Fibroblast of skin of scalp (primary cell): ENCODE results near the gene UBE2J2.
A peak's percentile ranks its signal among the peaks of the same experiment; 100 is the strongest.

Experiments used
- DNase-seq: peaks from one replicate; pipeline ENCODE4 v3.0.0-alpha.2; 2013

The UBE2J2 gene

DNA sequence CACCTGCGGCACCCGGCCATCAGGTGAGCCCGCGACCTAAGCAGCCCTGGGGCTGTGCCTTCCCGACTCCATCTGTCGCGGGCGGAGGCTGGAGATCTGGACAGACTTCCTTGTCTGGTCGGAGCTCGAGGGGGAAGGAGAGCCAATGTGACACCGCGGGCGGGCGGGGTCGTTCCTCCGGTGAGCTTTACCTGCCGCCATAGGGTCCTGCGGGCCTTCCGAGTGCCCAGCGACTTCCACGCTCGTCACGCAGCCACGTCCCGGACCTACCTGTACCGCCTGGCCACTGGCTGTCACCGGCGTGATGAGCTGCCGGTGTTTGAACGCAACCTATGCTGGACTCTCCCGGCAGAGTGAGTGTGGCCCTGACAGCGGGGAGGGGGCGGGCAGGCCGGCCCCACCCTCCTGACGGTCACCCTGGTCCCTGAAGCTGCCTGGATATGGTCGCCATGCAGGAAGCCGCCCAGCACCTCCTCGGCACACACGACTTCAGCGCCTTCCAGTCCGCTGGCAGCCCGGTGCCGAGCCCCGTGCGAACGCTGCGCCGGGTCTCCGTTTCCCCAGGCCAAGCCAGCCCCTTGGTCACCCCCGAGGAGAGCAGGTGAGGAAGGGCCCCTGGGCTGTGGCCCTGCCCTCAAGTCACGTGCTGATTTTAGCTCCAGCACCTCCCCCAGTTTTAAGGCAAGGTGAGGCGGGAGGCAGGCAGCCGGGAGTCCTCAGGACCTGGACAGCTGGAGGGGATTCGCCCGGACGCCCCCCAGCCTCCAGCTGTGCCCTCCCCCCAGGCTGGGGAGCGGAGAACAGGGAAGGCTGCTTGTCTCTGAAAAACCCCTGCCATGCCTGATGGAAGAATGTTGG, 35.8 kb upstream of the UBE2J2 start:
- DNase-seq: no peak

DNA sequence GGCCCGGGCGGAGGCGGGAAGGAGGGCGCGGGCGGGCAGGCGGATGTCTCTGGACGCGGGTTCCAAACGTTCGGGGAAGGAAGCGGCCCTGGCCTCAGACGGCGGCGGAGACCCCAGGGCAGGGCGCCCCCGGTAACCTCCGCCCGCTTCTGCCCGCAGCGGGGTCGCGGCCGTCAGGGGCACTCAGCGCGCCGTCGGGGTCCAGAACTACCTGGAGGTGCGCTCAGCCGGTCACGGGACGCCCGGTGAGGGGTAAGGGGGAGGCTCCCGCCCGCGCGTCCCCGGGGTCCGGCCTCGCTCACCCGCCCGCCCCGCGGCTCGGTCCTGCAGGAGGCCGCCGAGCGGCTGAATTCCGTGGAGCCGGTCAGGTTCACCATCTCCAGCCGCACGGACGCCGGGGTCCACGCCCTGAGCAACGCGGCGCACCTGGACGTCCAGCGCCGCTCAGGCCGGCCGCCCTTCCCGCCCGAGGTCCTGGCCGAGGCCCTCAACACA, 35.1 kb upstream of the UBE2J2 start:
- DNase-seq: no peak

DNA sequence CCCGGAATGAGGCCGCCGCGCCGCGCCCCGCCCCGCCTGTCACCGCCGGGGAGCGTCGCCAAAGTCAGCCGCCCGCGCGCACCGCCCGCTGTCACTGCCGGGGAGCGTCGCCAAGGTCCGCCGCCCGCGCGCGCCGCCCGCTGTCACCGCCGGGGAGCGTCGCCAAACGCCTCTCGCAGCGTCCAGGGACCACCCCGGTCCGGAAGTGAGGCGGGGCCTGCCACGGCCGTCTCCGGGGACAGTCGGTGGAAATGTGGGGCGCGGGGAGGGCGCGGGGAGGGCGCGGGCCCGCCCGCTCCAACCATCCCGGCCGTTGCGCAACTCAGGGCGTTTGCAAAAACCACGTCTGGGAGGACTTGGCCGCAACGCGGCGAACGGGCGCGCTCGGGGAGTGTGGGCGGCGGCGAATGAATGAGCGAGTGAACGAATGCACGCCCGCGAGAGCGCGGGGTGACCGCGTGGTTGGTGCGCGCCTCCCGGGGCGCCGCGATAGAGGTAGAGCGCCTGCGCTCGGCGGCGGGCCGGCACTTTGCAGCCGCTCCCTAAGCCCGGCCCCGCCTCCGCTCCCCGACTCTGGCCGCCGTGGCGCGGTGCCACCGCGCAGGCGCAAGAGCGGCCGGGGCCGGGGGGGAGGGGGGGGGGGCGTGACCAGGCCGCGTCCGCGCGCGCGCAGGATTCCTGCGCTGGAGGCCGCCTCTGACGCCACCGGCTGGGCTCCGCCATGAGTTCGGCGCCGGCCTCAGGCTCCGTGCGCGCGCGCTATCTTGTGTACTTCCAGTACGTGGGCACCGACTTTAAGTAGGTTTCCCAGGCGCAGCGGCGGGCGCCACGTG, 34.5 kb upstream of the UBE2J2 start, which contains the start of the genes ACAP3 and PUSL1:
TSS of gene ACAP3 (minus strand) at position 8 of the 833 bp plus-strand sequence. CDS start 115 bp downstream, outside the sequence.
TSS of gene PUSL1 (plus strand) at position 675 of the 833 bp plus-strand sequence. CDS start at position 722, 47 bp downstream.
- peak; percentile 94 for DNase-seq

DNA sequence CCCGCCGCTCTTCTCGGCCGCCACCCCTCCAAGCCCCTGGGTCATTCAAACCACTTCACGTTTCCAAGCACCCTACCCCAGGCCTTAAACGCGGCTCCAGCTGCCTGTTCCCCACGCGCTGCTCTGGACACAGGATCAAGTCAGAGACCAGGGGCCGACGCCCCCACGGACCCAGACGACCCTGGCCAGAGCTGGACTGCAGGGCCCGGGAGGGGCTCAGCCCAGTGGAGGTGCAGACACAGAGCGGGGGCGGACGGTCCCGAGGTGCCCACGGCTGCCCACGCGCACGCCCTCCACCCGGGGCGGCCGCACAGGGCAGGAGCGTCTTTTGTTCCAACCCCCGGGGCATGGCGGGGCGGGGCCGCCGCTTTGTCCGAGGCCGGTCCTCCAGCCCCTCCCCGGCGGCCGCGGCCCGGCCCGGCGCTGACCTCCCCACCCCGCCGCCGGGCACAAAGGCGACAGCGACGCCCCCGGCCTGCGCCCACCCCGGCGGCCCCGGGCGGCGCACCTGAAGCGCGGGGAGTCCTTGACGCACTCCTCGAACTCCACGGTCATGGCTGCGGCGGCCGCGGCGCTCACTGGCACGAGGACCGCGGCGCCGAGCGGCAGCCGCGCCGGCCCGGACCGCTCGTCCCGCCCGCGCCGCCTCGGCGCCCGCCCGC, 33.7 kb upstream of the UBE2J2 start:
- no peak for DNase-seq

DNA sequence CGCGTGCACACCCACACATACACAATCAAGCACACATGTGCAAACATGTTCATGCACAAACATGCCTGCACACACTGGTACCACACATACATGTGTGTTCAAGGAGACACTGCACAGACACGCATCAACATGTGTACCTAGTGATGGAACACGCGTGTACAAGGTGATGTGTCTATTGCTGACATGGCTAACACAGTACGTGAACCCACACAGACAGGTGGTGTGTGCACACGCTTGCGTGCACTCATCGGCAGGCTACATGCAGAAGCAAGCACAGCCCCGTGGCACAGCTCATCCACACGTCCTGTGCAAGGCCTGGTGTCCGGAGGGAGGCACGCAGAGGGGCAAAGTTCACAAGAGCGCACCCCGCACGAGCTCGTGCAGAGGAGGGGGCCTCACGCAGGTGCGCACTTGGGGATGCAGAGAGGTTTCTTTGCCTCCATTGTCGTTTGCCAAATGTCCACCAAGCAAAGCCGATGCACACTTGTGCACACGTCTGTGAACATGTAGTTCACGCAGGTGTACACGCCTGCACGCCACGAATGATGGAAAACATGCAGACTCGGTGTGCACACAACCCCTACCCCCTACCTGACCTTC, 33.1 kb upstream of the UBE2J2 start:
- DNase-seq: no peak

DNA sequence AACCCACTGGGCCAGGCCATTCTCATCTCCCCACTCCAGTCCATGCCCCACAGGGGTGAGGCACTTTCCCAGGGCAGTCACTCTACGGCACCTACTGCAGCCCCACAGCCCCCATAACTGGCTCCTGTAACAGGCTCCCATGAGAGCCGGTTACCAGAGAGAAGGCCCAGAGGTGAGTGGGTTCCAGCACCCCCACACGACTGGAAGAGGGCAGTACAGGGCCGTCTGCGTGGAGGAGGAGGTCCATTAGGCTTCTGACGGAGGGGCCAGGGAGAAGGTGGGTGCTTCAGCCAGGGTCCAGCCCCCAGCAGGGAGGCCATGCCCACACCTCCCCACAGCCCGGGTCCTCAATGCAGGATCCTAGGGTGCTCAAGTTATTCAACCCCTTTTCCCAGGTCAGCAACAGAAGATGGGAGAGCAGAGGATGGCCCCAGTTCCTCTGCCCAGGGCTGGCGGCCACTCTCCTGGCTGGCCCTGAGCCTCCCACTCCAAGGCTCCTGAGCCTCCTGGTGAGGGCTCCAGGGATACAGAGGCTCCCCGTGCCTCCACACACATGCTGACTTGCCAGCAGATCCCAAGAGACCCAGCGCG, 32.5 kb upstream of the UBE2J2 start:
- DNase-seq: peak; percentile 37

DNA sequence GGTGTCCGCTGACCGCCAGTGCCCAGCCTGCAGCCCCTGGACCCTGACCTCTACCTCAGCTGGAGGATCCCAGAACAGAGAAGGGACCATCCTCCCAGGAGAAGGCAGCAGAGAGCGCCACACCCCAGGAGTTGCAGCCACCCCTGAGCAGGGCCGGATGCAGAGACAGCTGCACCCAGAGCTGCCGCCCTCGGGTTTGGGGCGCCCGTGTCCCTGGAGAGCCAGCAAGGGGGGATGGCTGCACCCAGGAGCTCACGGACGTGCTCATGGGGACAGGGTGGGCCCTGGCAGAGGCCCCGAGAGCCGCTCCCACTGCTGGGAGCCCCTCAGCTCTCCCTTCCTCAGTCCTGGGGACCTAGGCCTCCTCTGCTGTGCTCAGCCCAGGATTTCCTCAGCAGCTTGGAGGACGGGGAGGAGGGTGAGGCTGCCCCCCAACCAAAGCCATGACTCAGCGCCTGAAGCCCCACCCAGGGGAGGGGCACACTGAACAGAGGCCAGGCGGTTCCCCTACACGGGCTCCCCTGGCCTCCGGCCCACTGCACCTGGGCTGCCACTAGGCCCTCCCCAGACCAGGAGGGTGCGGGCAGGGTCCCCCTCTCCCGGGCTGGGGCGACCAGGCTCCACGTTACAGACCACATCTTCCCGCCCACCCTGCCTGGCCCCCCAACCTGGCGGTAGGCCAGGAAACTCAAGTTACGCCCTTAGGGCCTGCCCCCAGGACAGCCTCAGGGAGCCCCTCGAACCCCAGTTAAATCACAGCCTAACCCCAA, 31.8 kb upstream of the UBE2J2 start:
- DNase-seq: peak; percentile 77

DNA sequence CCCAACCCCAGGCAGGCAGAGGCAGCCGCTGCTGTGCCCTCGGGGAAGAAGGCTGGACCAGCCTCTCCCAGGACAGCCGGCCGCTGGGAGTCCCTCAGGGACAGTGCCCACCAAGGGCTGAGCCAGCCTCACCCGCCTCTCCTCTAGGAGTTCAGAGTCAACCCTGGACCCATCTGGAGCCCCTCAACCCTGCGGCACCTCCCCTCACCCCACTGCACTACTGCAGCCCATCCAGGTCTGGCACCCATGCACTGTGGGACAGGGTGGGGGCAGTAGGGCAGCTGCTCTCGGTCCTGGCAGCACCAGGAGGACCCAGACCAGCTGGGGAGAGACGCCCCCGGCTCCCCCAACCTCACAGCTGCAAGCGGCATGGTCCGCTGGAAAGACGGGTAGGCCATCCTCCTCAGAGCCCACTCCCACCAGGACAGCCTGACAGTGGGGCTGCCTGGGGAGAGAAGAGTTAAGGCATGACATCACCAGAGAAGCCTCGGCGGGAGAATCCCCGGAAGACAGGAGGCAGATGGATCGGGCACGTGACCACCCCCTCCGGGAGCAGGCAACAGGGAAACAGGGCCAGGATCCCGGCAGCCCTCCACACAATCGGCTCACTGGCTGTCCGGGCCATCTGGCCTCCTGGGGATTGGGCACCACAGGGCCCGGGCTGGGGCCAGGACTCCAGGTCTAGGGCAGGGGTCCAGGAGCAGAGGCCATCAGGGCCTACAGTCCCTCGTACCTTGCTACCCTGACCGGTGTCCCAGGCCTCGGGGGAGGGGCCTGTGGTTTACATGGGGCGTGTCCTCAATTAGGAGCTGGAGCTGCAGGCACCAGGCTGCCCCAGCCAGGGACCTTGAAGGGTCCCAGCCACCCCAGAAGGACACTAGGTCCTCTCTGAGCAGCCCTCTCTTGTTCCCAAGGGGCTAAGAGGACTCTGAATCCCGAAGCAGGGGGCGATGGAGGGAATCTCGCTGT, 31.0 kb upstream of the UBE2J2 start:
- DNase-seq: peak; percentile 87

DNA sequence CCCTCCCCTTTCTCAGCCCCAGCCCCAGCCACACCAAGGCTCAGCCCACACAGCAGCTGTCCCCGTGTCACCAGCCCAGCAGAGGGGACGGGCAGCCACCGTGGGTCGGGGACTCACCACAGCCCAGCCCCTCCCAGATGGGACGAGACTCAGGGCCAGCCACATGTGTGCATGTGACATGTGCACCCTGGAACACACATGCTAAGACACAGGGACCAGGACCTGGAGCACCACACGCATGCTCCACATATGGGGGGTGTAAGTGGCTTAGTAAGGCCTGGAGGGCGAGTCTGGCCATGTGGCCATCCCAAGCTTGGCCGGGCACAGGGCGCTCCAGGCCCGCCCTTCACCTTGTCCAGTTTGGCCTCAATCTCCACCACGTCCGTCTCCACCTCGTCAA, 30.1 kb upstream of the UBE2J2 start:
- DNase-seq: no peak

DNA sequence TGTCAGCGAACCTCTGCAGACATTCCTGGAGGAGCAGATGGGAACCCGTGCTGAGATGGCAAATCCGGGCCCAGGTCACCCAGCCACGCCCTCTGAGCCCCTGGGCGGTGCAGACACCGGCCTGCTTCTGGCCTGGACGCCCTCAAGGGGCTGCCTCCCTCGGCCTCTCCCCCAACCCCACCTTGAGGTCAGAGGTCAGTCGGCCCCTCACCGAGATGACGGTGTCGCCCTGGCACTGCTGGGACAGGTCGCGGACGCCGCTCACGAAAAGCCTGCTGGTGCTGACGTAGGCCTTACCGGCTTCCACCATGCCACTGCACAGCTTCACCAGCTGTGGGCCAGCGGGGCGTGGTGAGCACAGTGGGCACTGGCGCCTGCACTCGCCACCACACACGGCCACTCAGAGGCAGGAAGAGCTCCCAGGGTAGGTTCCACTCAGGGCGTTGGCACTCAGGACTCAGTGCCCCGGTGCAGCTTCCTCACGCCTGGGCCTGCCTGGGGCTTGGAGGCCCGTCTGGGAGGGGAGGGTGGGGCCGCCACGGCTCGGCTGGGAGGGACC, 29.4 kb upstream of the UBE2J2 start:
- DNase-seq: no peak

DNA sequence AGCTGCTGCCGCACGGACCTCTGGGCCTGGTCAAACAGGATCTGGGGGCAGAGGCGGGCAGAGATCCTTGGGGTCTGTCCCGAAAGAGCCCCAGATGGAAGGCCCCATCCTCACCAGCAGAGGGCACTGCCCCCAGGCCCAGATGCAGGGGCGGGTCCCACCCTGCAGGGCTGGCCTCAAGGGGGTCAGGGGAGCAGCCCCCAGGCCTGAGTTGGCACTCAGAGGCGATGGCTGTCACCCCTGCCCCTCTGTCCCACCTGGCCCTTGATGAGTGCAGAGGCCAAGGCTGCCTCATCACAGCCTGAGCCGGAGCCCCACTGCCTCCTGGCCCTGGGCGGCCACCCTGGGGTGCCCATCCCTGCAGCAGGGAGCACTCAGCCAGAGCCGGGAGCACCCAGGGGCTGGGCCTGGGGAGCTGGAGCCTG, 28.4 kb upstream of the UBE2J2 start:
- no peak for DNase-seq

DNA sequence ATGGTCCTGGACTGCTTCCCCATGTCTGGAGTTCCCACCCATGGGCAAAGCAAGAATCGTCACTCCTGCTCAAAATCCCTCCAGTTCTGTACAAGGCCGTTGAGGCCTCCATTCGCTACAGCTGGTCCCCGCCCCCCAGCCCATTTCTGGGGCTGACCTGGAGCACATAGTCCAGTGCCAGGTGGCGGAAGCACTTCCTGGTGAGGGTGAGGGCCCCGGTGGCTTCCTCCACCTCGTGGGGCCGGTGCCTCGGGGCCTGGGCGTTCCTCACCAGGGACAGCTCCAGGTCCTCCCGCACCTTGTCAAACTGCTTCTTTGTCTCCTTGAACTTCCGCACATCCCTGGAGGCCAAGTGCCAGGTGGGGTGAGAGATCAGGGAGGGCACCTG, 26.7 kb upstream of the UBE2J2 start:
- no peak for DNase-seq

DNA sequence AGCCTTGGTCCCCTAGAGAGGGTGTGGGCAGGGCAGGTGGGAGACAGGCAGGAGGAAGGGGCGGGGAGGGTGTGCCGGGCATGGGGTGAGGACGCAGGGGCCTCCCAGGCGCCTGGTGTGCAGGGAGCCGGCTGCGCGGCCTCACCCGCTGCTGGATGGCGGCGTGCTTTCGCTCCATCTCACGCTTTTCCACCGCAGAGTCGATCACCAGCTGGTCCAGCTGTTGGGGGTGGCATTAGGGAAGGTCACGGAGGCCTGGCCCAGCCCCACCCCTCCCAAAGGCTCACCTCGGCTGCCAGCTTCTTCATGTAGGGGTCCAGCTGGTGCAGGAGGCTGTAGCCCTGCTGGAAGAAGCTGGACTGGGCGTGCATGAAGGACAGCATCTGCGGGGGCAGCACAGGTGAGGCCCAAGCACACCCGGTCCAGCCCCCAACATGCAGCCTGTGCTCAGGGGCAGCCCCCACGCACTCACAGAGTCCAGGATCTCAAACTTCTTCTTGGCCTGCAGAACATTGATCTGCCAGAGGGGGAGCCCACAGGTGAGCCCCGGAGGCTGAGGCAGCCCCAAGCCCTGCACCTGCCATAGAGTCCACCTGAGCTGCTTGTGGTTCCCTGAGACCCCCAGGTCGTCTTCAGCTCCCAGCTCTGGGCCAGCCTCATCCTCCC, 26.2 kb upstream of the UBE2J2 start:
- no peak for DNase-seq

DNA sequence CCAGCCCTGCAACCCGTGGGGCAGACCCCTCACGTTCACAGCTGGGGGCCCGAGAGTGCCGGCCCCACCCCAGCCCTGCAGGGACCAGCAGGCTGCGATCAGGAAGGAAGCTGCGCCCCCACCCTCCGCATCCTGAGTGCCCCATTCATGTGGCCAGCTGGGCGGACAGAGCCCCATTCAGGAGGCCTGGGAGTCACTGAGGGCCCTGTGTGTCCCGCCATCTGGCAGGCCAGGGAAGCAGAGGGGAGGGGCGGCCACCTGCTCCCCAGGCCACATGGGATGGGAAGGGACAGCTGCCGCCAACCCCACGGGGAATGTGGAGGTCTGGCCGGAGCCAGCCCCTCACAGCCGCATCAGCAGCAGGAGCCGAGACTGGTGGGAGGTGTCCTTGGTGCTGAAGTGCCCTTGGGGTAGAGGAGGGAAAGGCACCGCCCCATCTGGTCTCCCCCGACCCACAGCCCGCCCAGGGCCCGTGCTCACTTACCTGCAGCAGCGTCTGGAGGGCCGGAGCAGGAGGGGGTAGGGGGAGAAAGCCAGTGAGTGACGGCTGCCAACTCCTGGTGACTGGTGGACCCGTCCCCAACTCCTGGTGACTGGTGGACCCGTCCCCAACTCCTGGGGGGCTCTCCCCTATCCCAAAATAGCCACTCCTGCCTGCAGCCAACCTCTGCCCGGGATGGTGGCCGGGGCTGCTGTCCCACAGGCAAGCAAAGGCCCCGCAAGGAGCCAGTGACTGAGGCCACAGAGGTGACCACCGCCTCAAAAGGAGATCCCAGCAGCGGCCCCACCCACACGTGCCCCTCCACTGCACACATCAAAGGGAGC, 25.4 kb upstream of the UBE2J2 start:
- DNase-seq: peak; percentile 27

DNA sequence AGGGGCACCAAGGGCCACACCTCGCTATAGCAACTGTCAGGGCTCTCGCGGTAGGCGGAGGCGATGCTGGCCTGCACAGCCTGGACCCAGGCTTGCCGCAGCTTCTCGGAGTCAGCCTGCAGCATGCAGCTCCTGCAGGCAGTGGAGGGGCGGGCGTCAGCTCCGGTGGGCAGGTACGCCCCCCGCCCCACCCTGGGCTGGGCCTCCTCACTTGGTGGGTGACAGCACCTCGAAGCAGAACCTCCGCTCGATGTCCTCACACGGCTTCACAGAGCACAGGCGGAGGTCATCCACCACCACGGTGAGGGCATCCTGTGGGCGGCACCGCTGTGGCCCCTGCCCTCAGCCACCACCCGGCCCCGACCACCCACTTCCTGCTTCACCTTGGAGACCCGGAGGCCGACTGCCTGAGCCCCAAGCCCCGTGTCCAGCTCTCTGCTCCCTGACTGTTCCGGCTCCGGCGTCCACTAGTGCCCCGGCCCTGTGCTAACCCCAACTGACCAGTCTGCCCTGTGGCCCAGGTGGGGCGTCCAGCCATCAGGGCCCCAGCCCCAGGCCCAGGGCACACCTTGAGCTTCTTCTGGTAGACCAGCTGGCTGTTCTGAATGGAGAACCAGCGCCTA, 24.3 kb upstream of the UBE2J2 start:
- DNase-seq: no peak

DNA sequence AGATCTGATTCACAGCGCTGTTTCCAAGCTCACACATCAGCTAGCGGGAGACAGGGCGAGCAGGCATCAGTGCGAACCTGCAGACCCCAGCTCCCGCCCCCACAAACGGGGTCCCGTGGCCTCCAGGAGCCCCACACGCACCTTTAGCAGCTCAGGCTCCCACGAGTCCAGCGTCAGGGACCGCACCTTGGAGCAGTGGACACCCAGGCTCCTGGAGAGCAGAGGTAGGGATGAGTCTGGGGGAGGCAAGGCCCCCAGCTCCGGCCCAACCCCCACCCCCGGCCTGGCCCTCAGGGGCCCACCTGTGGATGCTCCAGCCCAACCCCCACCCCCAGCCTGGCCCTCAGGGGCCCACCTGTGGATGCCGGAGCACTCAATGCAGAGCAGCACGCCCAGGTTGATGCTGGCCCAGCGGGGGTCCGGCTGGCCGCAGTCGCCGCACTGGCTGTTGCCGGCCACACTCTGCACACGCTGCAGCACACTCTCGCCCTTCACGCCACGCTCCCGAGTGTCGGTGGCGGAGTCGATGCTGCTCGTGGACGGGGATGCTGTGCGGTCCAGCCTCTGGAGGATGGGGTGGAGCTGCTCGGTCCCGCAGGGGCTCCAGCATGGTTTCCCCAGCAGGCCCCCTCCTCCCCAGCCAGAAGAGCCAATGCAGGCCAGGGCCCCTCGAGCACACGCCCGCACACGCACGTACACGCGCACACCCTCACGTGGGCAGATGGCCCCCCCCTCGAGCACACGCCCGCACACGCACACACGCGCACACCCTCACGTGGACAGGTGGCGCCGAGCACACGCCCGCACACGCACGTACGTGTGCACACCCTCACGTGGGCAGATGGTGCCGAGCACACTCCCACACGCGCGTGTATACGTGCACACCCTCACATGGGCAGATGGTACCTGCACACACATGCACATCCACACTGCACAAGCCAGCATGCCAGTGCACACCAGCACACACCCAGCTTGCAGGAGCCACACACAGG, 22.7 kb upstream of the UBE2J2 start:
- DNase-seq: no peak
